HL-60 (cell line): ENCODE results near the gene GDI1.

ENCODE experiments used
- DNase-seq, 2 experiments: peaks; one replicate each; pipeline ENCODE4 v3.0.0-alpha.2; 2010 to 2020; ENCODE audit warnings: low read depth in 1 of 2, low spot score in 1 of 2
- H3K27ac ChIP-seq: fragments of 250-450 bp; sonication (Bioruptor Pico); replicated peaks from 2 replicates; pipeline ENCODE4 v1.5.1; 2020; ENCODE audit warnings: mild to moderate bottlenecking, moderate library complexity
- H3K27me3 ChIP-seq: fragments of 250-450 bp; sonication (Bioruptor Pico); 2 replicates; pipeline ENCODE4 v1.5.1; 2021; ENCODE audit warnings: mild to moderate bottlenecking, moderate library complexity; ENCODE audit not compliant: insufficient read depth, poor library complexity, severe bottlenecking
- H3K4me3 ChIP-seq: replicated peaks from 2 replicates; pipeline ENCODE4 v1.5.1; 2011; ENCODE audit warnings: mild to moderate bottlenecking, control low read depth, low read length; ENCODE audit not compliant: insufficient read depth
- CTCF ChIP-seq: IDR thresholded peaks from one replicate; pipeline ENCODE4 v1.5.1; 2011; ENCODE audit warnings: low read length, control low read depth, inconsistent platforms; ENCODE audit not compliant: insufficient read depth
- GABPA ChIP-seq: IDR thresholded peaks from 2 replicates; pipeline ENCODE4 v1.6.1; 2012; ENCODE audit warnings: low read depth
- POLR2AphosphoS5 ChIP-seq: IDR thresholded peaks from 2 replicates; pipeline ENCODE4 v1.6.1; 2012; ENCODE audit warnings: low read depth
- REST ChIP-seq: IDR thresholded peaks from 2 replicates; pipeline ENCODE4 v1.6.1; 2012; ENCODE audit warnings: low read depth; ENCODE audit not compliant: insufficient replicate concordance
- SPI1 ChIP-seq: IDR thresholded peaks from 2 replicates; pipeline ENCODE4 v1.6.1; 2012; ENCODE audit warnings: low read depth, mild to moderate bottlenecking, borderline replicate concordance

Gene GDI1

GRCh38 chrX:154419688-154420401, 17.1 kb upstream of the GDI1 start:
- Histone ChIP-seq H3K27me3 (no peaks in the 10 kb centered on the region), H3K27ac (no peak overlapping the region), H3K4me3 (no peak overlapping the region)
- DNase-seq = no peak
- TF ChIP-seq CTCF (no peak), REST (no peak), GABPA (no peak), POLR2AphosphoS5 (no peak), SPI1 (no peak)

GRCh38 chrX:154420402-154420756, 16.6 kb upstream of the GDI1 start:
- DNase-seq = no peak
- H3K27ac ChIP-seq = no peak overlapping the region
- no peak for TF ChIP-seq REST
- no peak for TF ChIP-seq SPI1
- TF ChIP-seq CTCF = no peak
- no peak for TF ChIP-seq GABPA
- no peak for TF ChIP-seq POLR2AphosphoS5
- H3K4me3 ChIP-seq = no peak overlapping the region
- no peaks in the 10 kb centered on the region for H3K27me3 ChIP-seq

- TF ChIP-seq SPI1 (peak; percentile 90), REST (no peak), POLR2AphosphoS5 (no peak), GABPA (no peak), CTCF (no peak)
- peak overlapping the region; percentile 76 for H3K4me3 ChIP-seq
- peak in 1 of 2 experiments; percentile 37 for DNase-seq
These were observed 9.8 kb upstream of the GDI1 start for GRCh38 chrX:154426916-154427770.

More at GRCh38 chrX:154426916-154427770, 9.8 kb upstream of the GDI1 start:
- Histone ChIP-seq H3K27me3 (no peaks in the 10 kb centered on the region), H3K27ac (peak overlapping the region; percentile 76)
